GM12878 (cell line): Measurements from ENCODE around the gene CTIF. TPM values are rescaled to one million over a fixed set of nuclear protein-coding genes. Genes with fewer than 3 reads are reported as not detected.
A peak's percentile ranks its signal among the peaks of the same experiment; 100 is the strongest.

Experiments
- ATAC-seq: fragments of 200-7000 bp; cut with Tn5 transposase; 3 replicates; pipeline ENCODE4 v1.9.1; 2020; ENCODE audit warnings: mild to moderate bottlenecking, moderate library complexity
- BruUV-seq: library from RNA; stranded (reverse); fragments of 400-500 nt; replicated peaks from 2 replicates; lab custom pipeline; 2021; lab: Mats Ljungman, UMichigan
- CTCF ChIA-PET: fragments of 300-600 bp; sonication (Branson Sonifier 250); formaldehyde crosslinking; extraction: SDS; loops from one replicate; lab custom pipeline; 2021; ENCODE audit warnings: inconsistent platforms; lab: Yijun Ruan, JAX
- POLR2A ChIA-PET: fragments of 350-600 bp; formaldehyde crosslinking; extraction: SDS; loops from one replicate; lab custom pipeline; 2021; ENCODE audit warnings: inconsistent platforms; lab: Charles Lee
- RAD21 ChIA-PET: fragments of 300-600 bp; sonication (Branson Sonifier 250); formaldehyde crosslinking; loops from one replicate; lab custom pipeline; 2023; ENCODE audit warnings: antibody characterized with exemption; ENCODE audit not compliant: unreplicated experiment; lab: Charles Lee
- SMC1A ChIA-PET: fragments of 300-600 bp; sonication (Branson Sonifier 250); formaldehyde crosslinking; loops from one replicate; lab custom pipeline; 2023; ENCODE audit not compliant: unreplicated experiment, uncharacterized antibody; lab: Charles Lee
- DNase-seq: peaks from one replicate; pipeline ENCODE4 v3.0.0-alpha.2; 2011; ENCODE audit warnings: low read depth, low spot score
- FAIRE-seq: peaks from 3 replicates; lab custom pipeline; 2011; peaks lifted over from hg19 to GRCh38; lab: Jason Lieb, UNC
- H2AFZ ChIP-seq: 2 replicates; pipeline ENCODE4 v1.6.0; 2011; ENCODE audit warnings: low read depth, low read length, control low read depth; ENCODE audit not compliant: control insufficient read depth
- H3K27ac ChIP-seq: 2 replicates; pipeline ENCODE4 v1.5.1; 2011; ENCODE audit warnings: control low read depth; ENCODE audit not compliant: control insufficient read depth, insufficient read depth
- H3K27me3 ChIP-seq, 2 experiments: replicated peaks in 1 of 2; 2 replicates each; pipeline versions ENCODE4 v1.6.0 to v1.6.1; 2011; ENCODE audit warnings: low read length in 1 of 2; ENCODE audit not compliant: control insufficient read depth in 2 of 2, insufficient read depth in 2 of 2
- H3K36me3 ChIP-seq, 2 experiments: 2 replicates each; pipeline ENCODE4 v1.5.1; 2011; ENCODE audit warnings: low read length in 1 of 2; ENCODE audit not compliant: control insufficient read depth in 2 of 2, insufficient read depth in 2 of 2
- H3K4me1 ChIP-seq: 2 replicates; pipeline ENCODE4 v1.6.1; 2011; ENCODE audit warnings: mild to moderate bottlenecking, low read length, moderate library complexity, mixed read lengths; ENCODE audit not compliant: control insufficient read depth, insufficient read depth
- H3K4me2 ChIP-seq: 2 replicates; pipeline ENCODE4 v1.6.0; 2011; ENCODE audit warnings: control low read depth; ENCODE audit not compliant: control insufficient read depth, insufficient read depth
- H3K4me3 ChIP-seq: fragments of 200-600 bp; sonication (generic); 2 replicates; pipeline ENCODE4 v1.5.1; 2016
- H3K79me2 ChIP-seq: 2 replicates; pipeline ENCODE4 v1.6.0; 2011; ENCODE audit warnings: low read length; ENCODE audit not compliant: control insufficient read depth, insufficient read depth
- H3K9ac ChIP-seq: 2 replicates; pipeline ENCODE4 v1.8.0; 2011; ENCODE audit warnings: low read length, control low read depth, mixed read lengths; ENCODE audit not compliant: control insufficient read depth, insufficient read depth
- H3K9me3 ChIP-seq: replicated peaks from 3 replicates; pipeline ENCODE4 v1.5.1; 2011; ENCODE audit warnings: mild to moderate bottlenecking, low read length; ENCODE audit not compliant: control insufficient read depth, insufficient read depth
- H4K20me1 ChIP-seq: 2 replicates; pipeline ENCODE4 v1.6.0; 2011; ENCODE audit not compliant: control insufficient read depth, insufficient read depth
- BRCA1 ChIP-seq: IDR thresholded peaks from 2 replicates; pipeline ENCODE4 v1.6.1; 2011; ENCODE audit warnings: low read depth, low read length, improper control_type of control experiment
- CTCF ChIP-seq, 3 experiments: IDR thresholded peaks in 2 of 3; conservative IDR thresholded peaks in 1 of 3; 2 replicates each; pipeline ENCODE4 v1.5.1; 2011; ENCODE audit warnings: low read depth in 3 of 3, low read length in 3 of 3, mild to moderate bottlenecking in 3 of 3, control low read depth in 2 of 3, moderate library complexity in 2 of 3, inconsistent platforms in 1 of 3, mixed read lengths in 1 of 3; ENCODE audit not compliant: control insufficient read depth in 2 of 3, insufficient read depth in 1 of 3; ENCODE audit errors: extremely low read depth in 1 of 3
- FOXK2 ChIP-seq: fragments of 450-650 bp; IDR thresholded peaks from 2 replicates; pipeline ENCODE4 v1.6.1; 2017; ENCODE audit warnings: mild to moderate bottlenecking, moderate library complexity
- IKZF2 ChIP-seq, 2 experiments: fragments of 450-650 bp; IDR thresholded peaks; 2 replicates each; pipeline ENCODE4 v1.6.1; 2017; ENCODE audit warnings: mild to moderate bottlenecking in 2 of 2, moderate library complexity in 2 of 2
- JUNB ChIP-seq: IDR thresholded peaks from 2 replicates; pipeline ENCODE4 v1.6.1; 2016; ENCODE audit warnings: antibody characterized with exemption, mild to moderate bottlenecking
- MEF2A ChIP-seq: IDR thresholded peaks from 2 replicates; pipeline ENCODE4 v1.6.1; 2011; ENCODE audit warnings: low read depth, mild to moderate bottlenecking, low read length, moderate library complexity; ENCODE audit not compliant: insufficient read depth
- NBN ChIP-seq: fragments of 450-650 bp; IDR thresholded peaks from 2 replicates; pipeline ENCODE4 v1.6.1; 2016
- SMAD5 ChIP-seq: IDR thresholded peaks from 2 replicates; pipeline ENCODE4 v1.6.1; 2016; ENCODE audit warnings: antibody characterized with exemption, low read depth
- STAT1 ChIP-seq: fragments of 450-650 bp; conservative IDR thresholded peaks from 2 replicates; pipeline ENCODE4 v1.6.1; 2014; ENCODE audit warnings: antibody characterized with exemption, mild to moderate bottlenecking
- SUZ12 ChIP-seq: fragments of 200-600 bp; sonication (generic); IDR thresholded peaks from one replicate; pipeline ENCODE4 v1.6.1; 2018; ENCODE audit warnings: antibody characterized with exemption, mild to moderate bottlenecking; ENCODE audit not compliant: unreplicated experiment
- WRNIP1 ChIP-seq: IDR thresholded peaks from 2 replicates; pipeline ENCODE4 v1.6.1; 2011; ENCODE audit warnings: low read depth, low read length, improper control_type of control experiment, borderline replicate concordance
- ZBTB11 ChIP-seq: fragments of 450-650 bp; formaldehyde crosslinking; IDR thresholded peaks from 2 replicates; pipeline ENCODE4 v1.5.0; 2022; ENCODE audit warnings: mild to moderate bottlenecking, missing genetic modification characterization
- ZNF217 ChIP-seq: fragments of 450-650 bp; IDR thresholded peaks from 2 replicates; pipeline ENCODE4 v1.6.1; 2017; ENCODE audit warnings: antibody characterized with exemption, mild to moderate bottlenecking
- ZNF384 ChIP-seq: IDR thresholded peaks from 2 replicates; pipeline ENCODE4 v1.6.1; 2012; ENCODE audit warnings: low read depth, mild to moderate bottlenecking, low read length, improper control_type of control experiment, borderline replicate concordance
- ZNF687 ChIP-seq: fragments of 450-650 bp; IDR thresholded peaks from 2 replicates; pipeline ENCODE4 v1.6.1; 2017; ENCODE audit warnings: mild to moderate bottlenecking, moderate library complexity
- WGBS: methylation state at CpG from one replicate; pipeline ENCODE4 v1.1.6; 2016; ENCODE audit warnings: low lambda C conversion rate; ENCODE audit not compliant: insufficient replicate concordance, insufficient coverage; ENCODE audit errors: missing lambda C conversion rate; 5-methylcytosine and 5-hydroxymethylcytosine counted together
- in situ Hi-C: fragments of 300-500 bp; cut with MboI; formaldehyde crosslinking; loops from 9 replicates; pipeline ENCODE4 v1.14.3; 2018; ENCODE audit warnings: mixed read lengths
- intact Hi-C: fragments of 100-400 bp; cut with micrococcal nuclease; formaldehyde crosslinking; loops from one replicate; pipeline ENCODE4 v1.14.2; 2022; ENCODE audit not compliant: unreplicated experiment
- polyA plus RNA-seq, 11 experiments: library from polyadenylated mRNA; depleted of rRNA in 4 of 11; unstranded in 6 of 11; stranded (reverse) in 5 of 11; fragments of >200 nt; fragmentation: Nextera tagmentation in 4 of 11; fragmentation: Illumina TruSeq in 1 of 11; extraction: Ambion mirVana in 4 of 11; extraction: Trizol in 1 of 11; gene quantifications; 1 replicate in 1 of 11; 2 replicates in 10 of 11; pipeline versions ENCODE4 v1.2.1 to v1.2.3, GENCODE V29; 2011 to 2016; ENCODE audit warnings: inconsistent platforms in 2 of 11, missing spikeins in 2 of 11, low read depth in 1 of 11
- total RNA-seq, 4 experiments: library from RNA; depleted of rRNA in 3 of 4; stranded (reverse); fragments of >200 nt in 3 of 4; fragmentation: Illumina TruSeq in 1 of 4; extraction: Trizol in 1 of 4; gene quantifications; 2 replicates each; pipeline versions ENCODE4 v1.2.1 to v1.2.3, GENCODE V29; 2013 to 2021

Gene CTIF
- total and polyA plus RNA-seq, 10 of the 15 experiments (the other 5 are each of a cell fraction or from before 2014, with no cell fraction given) = 0.06 to 11.6 (median 2.5) TPM

- H3K9ac ChIP-seq = no peak overlapping the region
- CTCF ChIA-PET = no interaction called here
- intact Hi-C loops (no loop called here), in situ Hi-C loops (loop anchor here (25.0 kb wide), 1 partner anchor 1481 kb away; the partner anchor contains the start of genes CXXC1 and MBD1)
- no TSS peak for BruUV-seq
- peaks cover 38% of the 10 kb centered on the region for H3K4me1 ChIP-seq
- ATAC-seq = no peak
- no peak for FAIRE-seq
- H2AFZ ChIP-seq = no peak overlapping the region
- H4K20me1 ChIP-seq = no peaks in the 10 kb centered on the region
- H3K4me2 ChIP-seq = no peak overlapping the region
- DNase-seq = no peak
- RAD21 ChIA-PET = interaction anchor here (1.0 to 4.7 kb wide), 2 partner anchors 14 to 21 kb away, joined by 3 to 16 read pairs; no protein-coding TSS in a partner anchor
- H3K79me2 ChIP-seq = no peaks in the 10 kb centered on the region
- no peaks in the 10 kb centered on the region for H3K9me3 ChIP-seq
- H3K4me3 ChIP-seq = no peak overlapping the region
- POLR2A ChIA-PET = no interaction called here
- no peaks in the 10 kb centered on the region for H3K27me3 ChIP-seq
- 97% methylated on average over 10 of the region's 10 CpGs for WGBS
- SMC1A ChIA-PET = interaction anchor here (0.8 to 12.6 kb wide), 4 partner anchors 15 to 25 kb away, joined by 3 to 129 read pairs (median 8); no protein-coding TSS in a partner anchor
- H3K36me3 ChIP-seq = peaks cover 0 to 2% of the 10 kb centered on the region in 2 experiments; a peak in 1 of 4 replicates
- peak overlapping the region; percentile 3; the same call in 1 of the 2 replicates for H3K27ac ChIP-seq
- TF ChIP-seq FOXK2 (no peak), MEF2A (no peak), SUZ12 (no peak), JUNB (no peak), ZNF384 (no peak), CTCF (IDR thresholded peaks at IDR 0.05 in 2 of 3, conservative IDR thresholded peaks at IDR 0.05 in 1 of 3; ENCODE audit: control insufficient read depth in 2 of 3, extremely low read depth in 1 of 3, insufficient read depth in 1 of 3, low read depth in 3 of 3, low read length in 3 of 3) (no peak), ZNF217 (no peak), NBN (no peak), ZBTB11 (no peak), BRCA1 (no peak), IKZF2 (IDR thresholded peaks at IDR 0.05) (no peak), ZNF687 (no peak), WRNIP1 (no peak), STAT1 (no peak), SMAD5 (no peak)
These were observed 267.1 kb downstream of the CTIF start for GRCh38 chr18:48805826-48806535.
